Measurements from ENCODE around the gene PTPRCAP.
A peak's percentile ranks its signal among the peaks of the same experiment; 100 is the strongest.

Gene PTPRCAP

GRCh38 chr11:67400251-67400941 is 37.1 kb downstream of the PTPRCAP start:
- H3K9ac ChIP-seq: no peak overlapping the region
- peak overlapping the region; percentile 87 for H3K4me2 ChIP-seq (ENCODE audit: low read length)
- no peaks in the 10 kb centered on the region for H3K79me2 ChIP-seq
- H3K27ac ChIP-seq: no peak overlapping the region
- peak overlapping the region; percentile 71 for H3K4me3 ChIP-seq (ENCODE audit: low read depth, low read length)
- H3K9me3 ChIP-seq (ENCODE audit: control insufficient read depth, low read length): no peaks in the 10 kb centered on the region
- H3K4me1 ChIP-seq: no peaks in the 10 kb centered on the region
- TF ChIP-seq CTCF (IDR thresholded peaks at IDR 0.05): no peak
- no peak overlapping the region for H2AFZ ChIP-seq
- H3K27me3 ChIP-seq (ENCODE audit: control insufficient read depth, insufficient read depth, low read length): no peaks in the 10 kb centered on the region
- H3K36me3 ChIP-seq (ENCODE audit: control insufficient read depth, insufficient read depth, low read length): no peaks in the 10 kb centered on the region

GRCh38 chr11:67398661-67399563 is 38.6 kb downstream of the PTPRCAP start:
- no peaks in the 10 kb centered on the region for H3K36me3 ChIP-seq (ENCODE audit: control insufficient read depth, insufficient read depth, low read length)
- H3K4me1 ChIP-seq: no peaks in the 10 kb centered on the region
- no peaks in the 10 kb centered on the region for H3K27me3 ChIP-seq (ENCODE audit: control insufficient read depth, insufficient read depth, low read length)
- no peak overlapping the region for H3K27ac ChIP-seq
- no peaks in the 10 kb centered on the region for H3K9me3 ChIP-seq (ENCODE audit: control insufficient read depth, low read length)
- H3K9ac ChIP-seq: no peak overlapping the region
- TF ChIP-seq CTCF (IDR thresholded peaks at IDR 0.05): no peak
- H3K79me2 ChIP-seq: no peaks in the 10 kb centered on the region
- no peak overlapping the region for H3K4me2 ChIP-seq (ENCODE audit: low read length)
- no peak overlapping the region for H3K4me3 ChIP-seq (ENCODE audit: low read depth, low read length)
- H2AFZ ChIP-seq: no peak overlapping the region

- Histone ChIP-seq H3K27me3 (ENCODE audit: control insufficient read depth, insufficient read depth, low read length) (no peaks in the 10 kb centered on the region), H3K9ac (no peak overlapping the region), H3K4me2 (ENCODE audit: low read length) (no peak overlapping the region), H3K79me2 (no peaks in the 10 kb centered on the region), H3K36me3 (ENCODE audit: control insufficient read depth, insufficient read depth, low read length) (no peaks in the 10 kb centered on the region), H3K27ac (no peak overlapping the region), H2AFZ (no peak overlapping the region), H3K9me3 (ENCODE audit: control insufficient read depth, low read length) (no peaks in the 10 kb centered on the region), H3K4me1 (no peaks in the 10 kb centered on the region), H3K4me3 (ENCODE audit: low read depth, low read length) (no peak overlapping the region)
- TF ChIP-seq CTCF (IDR thresholded peaks at IDR 0.05): no peak
Observed at GRCh38 chr11:67397986-67398660, 39.4 kb downstream of the PTPRCAP start.

GRCh38 chr11:67397536-67397935 is 39.9 kb downstream of the PTPRCAP start:
- H2AFZ ChIP-seq: no peak overlapping the region
- H3K4me1 ChIP-seq: no peaks in the 10 kb centered on the region
- no peak overlapping the region for H3K27ac ChIP-seq
- no peaks in the 10 kb centered on the region for H3K36me3 ChIP-seq (ENCODE audit: control insufficient read depth, insufficient read depth, low read length)
- no peaks in the 10 kb centered on the region for H3K79me2 ChIP-seq
- no peak for TF ChIP-seq CTCF (IDR thresholded peaks at IDR 0.05)
- H3K4me2 ChIP-seq (ENCODE audit: low read length): no peak overlapping the region
- no peak overlapping the region for H3K4me3 ChIP-seq (ENCODE audit: low read depth, low read length)
- H3K27me3 ChIP-seq (ENCODE audit: control insufficient read depth, insufficient read depth, low read length): no peaks in the 10 kb centered on the region
- H3K9me3 ChIP-seq (ENCODE audit: control insufficient read depth, low read length): no peaks in the 10 kb centered on the region
- H3K9ac ChIP-seq: no peak overlapping the region
